ENCODE data around the gene MAML2. TPM values are rescaled to one million over a fixed set of nuclear protein-coding genes. Genes with fewer than 3 reads are reported as not detected.

Gene MAML2
- total and polyA plus RNA-seq, 4 donors = 3.8 to 41.8 (median 13.7) TPM

DNA sequence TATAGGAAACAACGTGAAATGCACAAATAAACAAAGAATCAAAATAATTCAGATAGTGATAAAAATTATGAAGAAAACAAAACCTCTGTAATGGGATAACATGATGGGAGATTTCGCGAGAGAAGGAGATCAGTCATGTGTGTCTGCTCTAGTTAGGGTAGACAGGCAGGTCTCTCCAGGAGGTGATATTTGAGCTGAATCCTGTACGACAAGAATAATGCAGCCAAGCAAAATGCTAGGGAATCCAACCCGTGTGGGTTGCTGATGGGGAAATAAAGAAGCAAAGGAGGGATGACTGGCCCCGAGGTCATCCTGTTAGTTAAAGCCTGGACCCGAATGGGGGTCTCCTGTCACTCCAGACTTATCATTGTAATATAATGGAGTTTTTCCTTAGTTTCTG is 16.0 kb downstream of the MAML2 start:
- H3K9me3 ChIP-seq (ENCODE audit: control insufficient read depth in 4 of 4, insufficient read depth in 3 of 4, low read length in 3 of 4) = no peaks in the 10 kb centered on the region
- H3K36me3 ChIP-seq (ENCODE audit: control insufficient read depth in 4 of 4, insufficient read depth in 4 of 4, low read length in 4 of 4) = peaks cover 0 to 4% (median 0%) of the 10 kb centered on the region in 4 donors
- 94 to 96% methylated on average over 7 of the region's 7 CpGs for WGBS, 2 donors
- ATAC-seq (ENCODE audit: insufficient read depth, low FRiP score) (no peak), DNase-seq (no peak)
- H3K9ac ChIP-seq (ENCODE audit: insufficient read depth in 1 of 2, low read length in 2 of 2) = no peak overlapping the region
- no peak overlapping the region for H3K4me3 ChIP-seq
- H3K27ac ChIP-seq (ENCODE audit: low read depth in 1 of 2, low read length in 1 of 2) = no peak overlapping the region
- no peaks in the 10 kb centered on the region for H3K27me3 ChIP-seq (ENCODE audit: control insufficient read depth in 3 of 3, insufficient read depth in 3 of 3, low read length in 2 of 3)
- TF ChIP-seq, protein P1, sequence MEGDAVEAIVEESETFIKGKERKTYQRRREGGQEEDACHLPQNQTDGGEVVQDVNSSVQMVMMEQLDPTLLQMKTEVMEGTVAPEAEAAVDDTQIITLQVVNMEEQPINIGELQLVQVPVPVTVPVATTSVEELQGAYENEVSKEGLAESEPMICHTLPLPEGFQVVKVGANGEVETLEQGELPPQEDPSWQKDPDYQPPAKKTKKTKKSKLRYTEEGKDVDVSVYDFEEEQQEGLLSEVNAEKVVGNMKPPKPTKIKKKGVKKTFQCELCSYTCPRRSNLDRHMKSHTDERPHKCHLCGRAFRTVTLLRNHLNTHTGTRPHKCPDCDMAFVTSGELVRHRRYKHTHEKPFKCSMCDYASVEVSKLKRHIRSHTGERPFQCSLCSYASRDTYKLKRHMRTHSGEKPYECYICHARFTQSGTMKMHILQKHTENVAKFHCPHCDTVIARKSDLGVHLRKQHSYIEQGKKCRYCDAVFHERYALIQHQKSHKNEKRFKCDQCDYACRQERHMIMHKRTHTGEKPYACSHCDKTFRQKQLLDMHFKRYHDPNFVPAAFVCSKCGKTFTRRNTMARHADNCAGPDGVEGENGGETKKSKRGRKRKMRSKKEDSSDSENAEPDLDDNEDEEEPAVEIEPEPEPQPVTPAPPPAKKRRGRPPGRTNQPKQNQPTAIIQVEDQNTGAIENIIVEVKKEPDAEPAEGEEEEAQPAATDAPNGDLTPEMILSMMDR (IDR thresholded peaks at IDR 0.05; ENCODE audit: control extremely low read depth, extremely low read depth) = no peak
- peaks cover 12 to 43% (median 23%) of the 10 kb centered on the region in 5 donors for H3K4me1 ChIP-seq (ENCODE audit: control insufficient read depth in 5 of 5, insufficient read depth in 5 of 5, low read length in 5 of 5)

DNA sequence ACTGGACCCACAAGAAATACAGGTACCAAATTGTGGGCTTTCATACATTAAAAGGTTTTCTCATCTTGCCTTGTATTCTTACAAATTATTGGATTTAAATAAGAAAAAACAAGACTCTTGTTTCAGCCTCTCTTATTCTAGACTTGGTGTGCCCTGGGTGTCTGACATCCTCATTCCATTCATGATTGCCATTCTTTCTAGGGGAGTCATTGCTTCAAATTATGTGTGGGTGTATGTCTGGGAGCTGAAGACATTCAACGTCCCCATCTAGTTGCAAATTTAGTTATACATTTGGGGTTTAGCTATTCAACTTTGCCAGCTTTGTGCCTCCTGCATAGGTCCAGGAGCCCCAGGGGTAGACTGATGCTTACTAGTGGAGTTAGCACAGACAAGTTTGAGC is 18.1 kb downstream of the MAML2 start:
- ATAC-seq (ENCODE audit: insufficient read depth, low FRiP score) = peak; percentile 74
- TF ChIP-seq, protein P1 (IDR thresholded peaks at IDR 0.05; ENCODE audit: control extremely low read depth, extremely low read depth) = no peak

DNA sequence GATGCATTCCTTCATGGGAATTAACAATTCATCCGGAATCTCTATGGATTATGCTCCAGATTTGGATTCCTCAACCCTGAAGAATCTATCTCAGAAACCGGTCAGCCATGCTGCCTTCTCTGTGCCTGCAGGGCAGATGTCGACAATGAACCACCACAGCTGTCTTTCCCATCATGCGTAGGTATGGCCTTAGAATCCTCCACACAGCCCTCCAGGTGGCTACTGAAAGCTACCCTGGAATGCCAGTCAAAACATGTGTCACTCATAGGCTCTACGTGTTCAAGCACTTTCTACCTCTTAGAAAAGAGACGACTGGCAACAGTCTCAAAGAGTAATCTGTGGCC is 19.4 kb downstream of the MAML2 start:
- Histone ChIP-seq H3K4me1 (ENCODE audit: control insufficient read depth in 5 of 5, insufficient read depth in 5 of 5, low read length in 5 of 5) (peaks cover 5 to 26% (median 21%) of the 10 kb centered on the region in 5 donors), H3K9ac (ENCODE audit: insufficient read depth in 1 of 2, low read length in 2 of 2) (no peak overlapping the region), H3K4me3 (no peak overlapping the region), H3K36me3 (ENCODE audit: control insufficient read depth in 4 of 4, insufficient read depth in 4 of 4, low read length in 4 of 4) (no peaks in the 10 kb centered on the region), H3K27ac (ENCODE audit: low read depth in 1 of 2, low read length in 1 of 2) (no peak overlapping the region), H3K9me3 (ENCODE audit: control insufficient read depth in 4 of 4, insufficient read depth in 3 of 4, low read length in 3 of 4) (no peaks in the 10 kb centered on the region), H3K27me3 (ENCODE audit: control insufficient read depth in 3 of 3, insufficient read depth in 3 of 3, low read length in 2 of 3) (no peaks in the 10 kb centered on the region)
- ATAC-seq (ENCODE audit: insufficient read depth, low FRiP score) (no peak), DNase-seq (no peak)
- TF ChIP-seq, protein P1 (IDR thresholded peaks at IDR 0.05; ENCODE audit: control extremely low read depth, extremely low read depth) = no peak
- WGBS, 2 donors = 93 to 96% methylated on average over 6 of the region's 6 CpGs

More for the DNA sequence above, 18.1 kb downstream of the MAML2 start:
- H3K36me3 ChIP-seq (ENCODE audit: control insufficient read depth in 4 of 4, insufficient read depth in 4 of 4, low read length in 4 of 4) = peaks cover 0 to under 1% (median 0%) of the 10 kb centered on the region in 4 donors
- peaks cover 5 to 39% (median 22%) of the 10 kb centered on the region in 5 donors for H3K4me1 ChIP-seq (ENCODE audit: control insufficient read depth in 5 of 5, insufficient read depth in 5 of 5, low read length in 5 of 5)
- H3K4me3 ChIP-seq = no peak overlapping the region
- no peaks in the 10 kb centered on the region for H3K27me3 ChIP-seq (ENCODE audit: control insufficient read depth in 3 of 3, insufficient read depth in 3 of 3, low read length in 2 of 3)
- no peak for DNase-seq
- peak overlapping the region in 1 of 2 donors; percentile 33 for H3K27ac ChIP-seq (ENCODE audit: low read depth in 1 of 2, low read length in 1 of 2)
- no peak overlapping the region for H3K9ac ChIP-seq (ENCODE audit: insufficient read depth in 1 of 2, low read length in 2 of 2)
- no peaks in the 10 kb centered on the region for H3K9me3 ChIP-seq (ENCODE audit: control insufficient read depth in 4 of 4, insufficient read depth in 3 of 4, low read length in 3 of 4)
- WGBS, 2 donors = 38 to 55% methylated on average over 1 of the region's 1 CpG
